SW480 (cell line): Measurements from ENCODE around the gene PIGS.

Experiments
- DNase-seq: peaks from one replicate; pipeline ENCODE4 v3.0.0-alpha.2; 2016; ENCODE audit warnings: low spot score

Gene PIGS

DNA sequence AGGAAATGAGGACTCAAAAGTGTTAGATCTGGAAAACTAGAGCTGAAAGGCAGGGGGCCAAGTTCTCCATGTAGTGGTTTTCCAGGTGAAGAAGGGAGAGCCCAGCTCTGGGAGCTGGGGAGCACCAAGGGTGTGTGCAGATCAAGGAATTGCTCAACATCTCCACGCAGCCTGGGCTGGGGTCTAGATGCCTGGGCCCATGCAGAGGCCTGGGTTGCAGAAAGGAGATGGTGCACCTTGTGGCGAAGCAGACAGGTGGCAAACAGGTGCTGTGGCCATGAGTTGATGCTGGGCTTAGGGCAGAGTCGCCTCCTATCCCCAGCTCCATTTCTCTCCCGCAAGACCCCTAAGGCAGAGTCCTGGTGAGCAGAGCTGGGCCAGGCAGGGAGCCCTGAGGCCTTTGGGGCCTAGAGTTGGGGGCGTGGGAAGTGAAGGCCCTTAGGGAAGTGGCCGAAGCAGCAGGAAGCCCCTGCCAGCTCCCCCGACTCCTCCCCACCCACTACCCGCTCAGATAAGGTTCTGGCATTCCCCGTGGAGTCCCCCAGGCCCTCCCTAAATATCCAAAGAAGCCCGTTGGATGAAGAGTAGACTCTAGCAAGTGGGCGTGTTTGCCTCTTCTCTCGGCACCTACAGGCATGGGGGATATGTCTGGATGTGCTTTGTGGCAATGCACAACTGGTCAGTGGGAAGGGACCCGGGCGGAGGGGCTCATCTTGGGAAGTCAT lies 64.4 kb downstream of the PIGS start:
- DNase-seq, result no peak

DNA sequence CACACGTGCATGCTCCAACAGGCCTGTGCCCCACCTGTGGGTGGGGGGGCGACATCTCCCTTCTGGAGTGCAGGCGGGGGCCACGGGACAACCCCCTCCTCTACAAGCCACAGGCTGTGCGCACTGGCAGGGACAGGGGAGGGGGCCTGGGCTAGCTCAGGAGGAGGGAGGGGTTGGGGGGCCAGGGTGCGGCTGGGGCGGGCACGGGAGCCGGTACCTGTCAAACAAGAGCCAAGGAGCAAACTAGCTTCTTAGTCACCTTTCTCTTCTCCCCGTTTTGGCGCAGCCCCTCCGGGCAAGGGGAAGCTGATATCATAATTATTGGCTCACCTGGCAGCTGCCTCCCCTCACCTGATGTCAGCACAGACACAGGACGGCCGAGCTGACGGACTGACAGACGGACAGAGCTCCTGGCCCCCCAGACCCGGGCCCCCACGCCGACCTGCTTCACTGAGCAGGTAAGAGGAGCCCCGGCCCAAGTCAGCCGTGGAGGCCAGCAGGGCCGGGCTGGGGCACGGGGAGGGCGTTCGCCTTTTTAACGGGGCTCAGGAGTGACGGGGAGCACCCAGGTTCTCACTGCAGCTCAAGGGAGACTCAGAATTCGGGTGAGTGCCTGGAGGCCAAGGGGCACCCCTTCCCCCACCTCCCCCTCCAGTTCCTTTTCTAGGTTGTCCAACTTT lies 65.2 kb downstream of the PIGS start, which contains the start of gene FOXN1:
TSS of gene FOXN1 (plus strand) at position 363 of the 680 bp plus-strand sequence. CDS start 17,622 bp downstream, outside the sequence.
- no peak for DNase-seq

DNA sequence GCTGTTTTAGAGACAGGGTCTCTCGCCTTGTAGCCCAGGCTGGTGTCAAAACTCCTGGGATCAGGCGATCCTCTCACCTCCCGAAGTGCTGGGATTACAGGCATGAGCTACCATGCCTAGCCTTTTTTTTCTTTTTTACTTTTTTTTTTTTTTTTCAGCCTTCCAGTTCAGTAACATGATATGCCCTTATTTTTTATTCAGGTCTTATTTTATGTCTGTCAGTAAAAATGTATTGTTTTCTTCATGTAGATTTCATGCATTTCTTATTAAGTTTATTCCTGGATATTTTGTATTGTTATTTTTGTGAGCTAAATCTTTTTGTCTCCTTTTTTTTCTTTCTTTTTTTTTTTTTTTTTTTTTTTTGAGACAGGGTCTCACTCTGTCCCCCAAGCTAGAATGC lies 67.9 kb downstream of the PIGS start:
- no peak for DNase-seq
